Stimulated activated naive B cell treated with anti-CD40 and anti-IgM and Interleukin-4, amounts not matched to agents 10 μg/mL and 1 μg/mL and 100 μg/mL, for 72 hours (primary cell): ENCODE results near the gene BNC2.

Source experiments
- ATAC-seq, 2 donors: fragments of 150-1000 bp; cut with Tn5 transposase; replicated peaks; 2 replicates each; pipeline ENCODE4 v1.10.0; 2021; ENCODE audit warnings: moderate library complexity in 1 of 2
- DNase-seq: peaks from one replicate; pipeline ENCODE4 v3.0.0; 2021
- H3K27ac Mint-ChIP-seq: one replicate; pipeline ENCODE4 v1.8.0; 2022; ENCODE audit warnings: mild to moderate bottlenecking, mixed read lengths
- H3K27me3 Mint-ChIP-seq, 2 donors: one replicate each; pipeline ENCODE4 v1.8.0; 2022; ENCODE audit warnings: mixed read lengths in 2 of 2
- H3K36me3 Mint-ChIP-seq, 2 donors: one replicate each; pipeline ENCODE4 v1.8.0; 2022; ENCODE audit warnings: mixed read lengths in 2 of 2, mild to moderate bottlenecking in 1 of 2
- H3K4me1 Mint-ChIP-seq, 2 donors: one replicate each; pipeline ENCODE4 v1.8.0; 2022; ENCODE audit warnings: mixed read lengths in 2 of 2, mild to moderate bottlenecking in 1 of 2
- H3K4me3 Mint-ChIP-seq, 2 donors: one replicate each; pipeline ENCODE4 v1.8.0; 2022; ENCODE audit warnings: mild to moderate bottlenecking in 2 of 2, mixed read lengths in 2 of 2, moderate library complexity in 1 of 2
- H3K9me3 Mint-ChIP-seq, 2 donors: one replicate each; pipeline ENCODE4 v1.8.0; 2022; ENCODE audit warnings: mixed read lengths in 2 of 2, mild to moderate bottlenecking in 1 of 2

Gene BNC2

DNA sequence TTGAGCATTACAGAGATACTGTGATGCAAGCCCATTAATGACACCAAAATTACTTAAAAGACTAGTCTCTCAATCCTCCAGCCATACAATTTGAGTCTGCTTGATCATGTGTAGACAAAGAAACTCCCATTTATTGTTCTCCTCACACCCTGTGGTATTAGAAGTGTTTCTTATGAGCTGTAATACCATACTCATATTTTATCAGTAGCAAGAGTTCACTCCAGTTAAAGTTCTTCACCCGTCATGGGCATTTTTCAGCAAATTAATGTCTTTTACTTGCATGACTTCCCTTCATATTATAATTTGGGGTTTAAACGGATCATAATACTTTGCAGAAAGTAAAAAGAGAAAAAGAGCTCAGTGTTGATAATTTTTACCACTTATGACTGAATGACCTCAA, 242.9 kb downstream of the BNC2 start:
- no peak overlapping the region for H3K27ac Mint-ChIP-seq
- ATAC-seq: no peak
- H3K9me3 Mint-ChIP-seq: no peaks in the 10 kb centered on the region
- no peaks in the 10 kb centered on the region for H3K4me1 Mint-ChIP-seq
- no peaks in the 10 kb centered on the region for H3K36me3 Mint-ChIP-seq
- no peak overlapping the region for H3K4me3 Mint-ChIP-seq
- no peaks in the 10 kb centered on the region for H3K27me3 Mint-ChIP-seq
- DNase-seq: no peak

- H3K9me3 Mint-ChIP-seq: no peaks in the 10 kb centered on the region
- ATAC-seq (no peak), DNase-seq (no peak)
- H3K4me1 Mint-ChIP-seq: no peaks in the 10 kb centered on the region
- no peak overlapping the region for H3K27ac Mint-ChIP-seq
- no peaks in the 10 kb centered on the region for H3K36me3 Mint-ChIP-seq
- H3K4me3 Mint-ChIP-seq: no peak overlapping the region
- H3K27me3 Mint-ChIP-seq: no peaks in the 10 kb centered on the region
Observed at GRCh38 chr9:16626577-16627130, 243.8 kb downstream of the BNC2 start.

DNA sequence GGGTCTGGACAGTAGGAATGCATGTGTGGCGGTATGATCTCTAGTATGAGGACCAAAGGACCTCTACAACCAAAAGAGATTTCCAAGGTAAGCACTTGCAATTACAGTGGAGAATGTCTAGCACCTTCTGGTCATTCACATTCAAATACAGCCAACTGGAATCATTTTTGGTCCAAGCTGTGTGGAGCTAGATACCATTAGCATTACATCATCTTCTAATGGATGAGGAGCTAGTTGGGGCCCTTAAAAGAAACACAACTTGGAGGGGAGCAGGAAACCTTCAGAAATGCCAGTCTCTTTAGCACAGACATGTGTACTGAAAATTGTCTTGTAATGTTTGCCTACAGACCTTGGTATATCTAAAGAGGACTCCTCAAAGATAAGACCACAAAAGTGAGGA, 244.7 kb downstream of the BNC2 start:
- Mint-ChIP-seq H3K4me1 (no peaks in the 10 kb centered on the region), H3K9me3 (no peaks in the 10 kb centered on the region), H3K36me3 (no peaks in the 10 kb centered on the region), H3K27me3 (no peaks in the 10 kb centered on the region), H3K4me3 (no peak overlapping the region), H3K27ac (no peak overlapping the region)
- DNase-seq: no peak
- ATAC-seq: no peak

- ATAC-seq: no peak
- DNase-seq: no peak
- H3K36me3 Mint-ChIP-seq: no peaks in the 10 kb centered on the region
- no peak overlapping the region for H3K4me3 Mint-ChIP-seq
- H3K27ac Mint-ChIP-seq: no peak overlapping the region
- H3K4me1 Mint-ChIP-seq: no peaks in the 10 kb centered on the region
- H3K27me3 Mint-ChIP-seq: no peaks in the 10 kb centered on the region
- no peaks in the 10 kb centered on the region for H3K9me3 Mint-ChIP-seq
Observed at GRCh38 chr9:16625161-16625631, 245.3 kb downstream of the BNC2 start.

DNA sequence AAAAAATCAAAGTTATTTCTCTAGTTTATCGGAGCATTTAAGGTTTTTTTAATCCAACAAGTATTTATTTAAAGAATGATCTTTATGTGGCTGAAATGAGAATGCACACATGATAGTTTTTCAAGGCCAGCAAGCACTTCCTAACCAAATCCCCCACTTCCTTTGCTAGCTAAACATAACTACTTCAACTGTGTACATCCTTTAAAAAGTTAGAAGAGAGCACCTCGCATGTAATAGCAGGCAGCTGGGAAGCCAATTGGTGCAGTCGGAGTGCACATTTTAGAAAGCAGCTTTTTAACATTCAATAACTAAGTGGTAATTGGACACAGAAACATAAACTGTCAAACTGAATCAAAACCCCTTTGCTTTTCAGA, 245.7 kb downstream of the BNC2 start:
- H3K36me3 Mint-ChIP-seq: no peaks in the 10 kb centered on the region
- no peaks in the 10 kb centered on the region for H3K27me3 Mint-ChIP-seq
- DNase-seq (no peak), ATAC-seq (no peak)
- H3K4me3 Mint-ChIP-seq: no peak overlapping the region
- no peaks in the 10 kb centered on the region for H3K4me1 Mint-ChIP-seq
- H3K9me3 Mint-ChIP-seq: no peaks in the 10 kb centered on the region
- no peak overlapping the region for H3K27ac Mint-ChIP-seq

GRCh38 chr9:16623989-16624743, 246.3 kb downstream of the BNC2 start:
- Mint-ChIP-seq H3K27me3 (no peaks in the 10 kb centered on the region), H3K9me3 (no peaks in the 10 kb centered on the region), H3K4me3 (no peak overlapping the region), H3K27ac (no peak overlapping the region), H3K4me1 (no peaks in the 10 kb centered on the region), H3K36me3 (no peaks in the 10 kb centered on the region)
- ATAC-seq: no peak
- DNase-seq: no peak

DNA sequence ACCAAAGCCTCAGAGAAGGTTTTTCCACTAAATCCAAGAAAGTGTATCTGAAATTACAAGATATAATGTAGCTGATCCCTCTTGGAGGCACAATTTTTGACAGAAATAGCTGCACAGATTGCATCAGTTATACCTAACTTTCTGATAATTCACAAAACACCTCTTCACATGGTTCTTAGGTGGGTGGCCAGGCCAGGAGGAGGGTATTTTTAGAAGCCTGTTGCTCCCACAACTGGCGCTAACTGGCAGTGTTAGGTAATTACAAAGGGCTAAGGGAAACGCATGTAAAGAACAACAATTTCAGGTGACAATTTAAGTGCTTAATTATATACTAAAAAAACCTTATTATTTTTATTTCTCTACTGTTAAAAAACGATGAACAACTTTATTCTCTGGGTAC, 247.9 kb downstream of the BNC2 start:
- Mint-ChIP-seq H3K9me3 (no peaks in the 10 kb centered on the region), H3K27ac (no peak overlapping the region), H3K27me3 (no peaks in the 10 kb centered on the region), H3K36me3 (no peaks in the 10 kb centered on the region), H3K4me3 (no peak overlapping the region), H3K4me1 (no peaks in the 10 kb centered on the region)
- no peak for ATAC-seq
- no peak for DNase-seq

- Mint-ChIP-seq H3K4me1 (no peaks in the 10 kb centered on the region), H3K27ac (no peak overlapping the region), H3K36me3 (no peaks in the 10 kb centered on the region), H3K27me3 (no peaks in the 10 kb centered on the region), H3K4me3 (no peak overlapping the region), H3K9me3 (peaks cover 0 to 1% of the 10 kb centered on the region in 2 donors)
- ATAC-seq (no peak), DNase-seq (no peak)
Observed at GRCh38 chr9:16619914-16620520, 250.5 kb downstream of the BNC2 start.

DNA sequence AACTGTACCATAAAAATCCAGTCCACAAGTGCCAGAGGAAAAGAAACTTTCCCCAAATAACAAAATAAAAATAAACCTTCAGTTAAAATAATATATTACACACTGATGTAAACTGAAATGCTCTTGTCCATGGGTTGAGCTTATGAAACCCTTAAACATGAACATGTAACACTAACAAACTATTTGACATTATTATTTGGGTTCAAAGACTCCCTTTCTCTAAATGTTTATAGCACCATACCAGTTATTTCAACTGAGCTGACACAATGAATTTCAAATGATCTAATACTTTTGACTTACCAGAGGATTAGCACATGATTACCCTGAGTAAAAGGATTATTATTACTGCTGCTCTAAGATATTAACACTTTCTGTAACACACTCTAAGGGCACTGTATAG, 251.1 kb downstream of the BNC2 start:
- H3K27ac Mint-ChIP-seq: no peak overlapping the region
- no peaks in the 10 kb centered on the region for H3K36me3 Mint-ChIP-seq
- H3K9me3 Mint-ChIP-seq: peaks cover 0 to 1% of the 10 kb centered on the region in 2 donors
- DNase-seq (no peak), ATAC-seq (no peak)
- H3K4me3 Mint-ChIP-seq: no peak overlapping the region
- H3K27me3 Mint-ChIP-seq: no peaks in the 10 kb centered on the region
- no peaks in the 10 kb centered on the region for H3K4me1 Mint-ChIP-seq

GRCh38 chr9:16618524-16618923, 251.9 kb downstream of the BNC2 start:
- Mint-ChIP-seq H3K27me3 (no peaks in the 10 kb centered on the region), H3K36me3 (no peaks in the 10 kb centered on the region), H3K4me3 (no peak overlapping the region), H3K9me3 (peaks cover 0 to 1% of the 10 kb centered on the region in 2 donors), H3K4me1 (no peaks in the 10 kb centered on the region), H3K27ac (no peak overlapping the region)
- ATAC-seq (no peak), DNase-seq (no peak)

GRCh38 chr9:16616686-16617085, 253.8 kb downstream of the BNC2 start:
- no peak for DNase-seq
- no peak for ATAC-seq
- peaks cover 0 to 1% of the 10 kb centered on the region in 2 donors for H3K9me3 Mint-ChIP-seq
- no peaks in the 10 kb centered on the region for H3K36me3 Mint-ChIP-seq
- H3K4me1 Mint-ChIP-seq: no peaks in the 10 kb centered on the region
- no peak overlapping the region for H3K27ac Mint-ChIP-seq
- no peaks in the 10 kb centered on the region for H3K27me3 Mint-ChIP-seq
- H3K4me3 Mint-ChIP-seq: no peak overlapping the region

DNA sequence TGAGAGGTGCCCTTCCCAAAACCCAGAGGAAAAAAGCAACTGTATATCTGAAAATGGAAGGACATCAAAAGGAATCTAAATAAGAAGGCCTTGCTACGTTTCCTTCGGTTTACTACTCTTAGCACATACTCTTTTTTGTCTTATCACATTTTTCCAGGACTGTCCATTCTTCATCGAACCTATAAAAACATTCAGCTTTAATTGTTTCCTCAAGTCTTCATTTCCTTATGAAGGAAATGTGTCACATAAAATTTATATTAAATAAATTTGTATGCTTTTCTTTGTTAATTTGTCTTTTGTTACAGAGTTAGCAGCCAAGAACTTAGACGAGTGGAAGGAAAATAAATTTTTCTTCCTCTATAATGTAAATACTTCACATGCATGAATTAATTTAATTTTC, 255.0 kb downstream of the BNC2 start:
- Mint-ChIP-seq H3K27ac (no peak overlapping the region), H3K9me3 (peaks cover 0 to 1% of the 10 kb centered on the region in 2 donors)

GRCh38 chr9:16613605-16614004, 256.9 kb downstream of the BNC2 start:
- no peak overlapping the region for H3K4me3 Mint-ChIP-seq
- no peak for ATAC-seq
- H3K9me3 Mint-ChIP-seq: peaks cover 0 to 1% of the 10 kb centered on the region in 2 donors
- no peak overlapping the region for H3K27ac Mint-ChIP-seq
- no peaks in the 10 kb centered on the region for H3K36me3 Mint-ChIP-seq
- DNase-seq: no peak
- H3K27me3 Mint-ChIP-seq: no peaks in the 10 kb centered on the region
- H3K4me1 Mint-ChIP-seq: no peaks in the 10 kb centered on the region

More for the DNA sequence above, 255.0 kb downstream of the BNC2 start:
- Mint-ChIP-seq H3K27me3 (no peaks in the 10 kb centered on the region), H3K4me1 (no peaks in the 10 kb centered on the region), H3K36me3 (no peaks in the 10 kb centered on the region), H3K4me3 (no peak overlapping the region)
- DNase-seq (no peak), ATAC-seq (no peak)

DNA sequence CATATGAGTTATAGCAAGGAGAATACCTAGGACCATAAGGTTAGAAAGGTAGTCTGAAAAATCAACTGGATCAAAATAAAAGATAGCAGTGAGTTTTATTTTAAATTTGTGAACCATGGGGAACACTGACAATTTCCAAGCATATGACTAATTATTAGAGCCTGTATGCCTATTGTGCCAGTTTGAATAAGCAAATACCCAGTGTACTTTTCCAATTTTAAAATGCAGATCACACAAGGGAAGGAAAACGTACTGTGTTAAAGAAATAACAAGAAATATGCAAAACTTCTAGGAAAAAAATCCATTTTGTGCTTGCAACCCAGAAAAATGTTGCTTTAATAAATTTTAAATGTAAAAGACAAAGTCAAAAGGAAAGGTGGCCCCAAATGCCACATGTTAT, 257.4 kb downstream of the BNC2 start:
- Mint-ChIP-seq H3K36me3 (no peaks in the 10 kb centered on the region), H3K27me3 (no peaks in the 10 kb centered on the region), H3K4me1 (no peaks in the 10 kb centered on the region), H3K27ac (no peak overlapping the region), H3K9me3 (peaks cover 0 to 1% of the 10 kb centered on the region in 2 donors), H3K4me3 (no peak overlapping the region)
- no peak for DNase-seq
- no peak for ATAC-seq

DNA sequence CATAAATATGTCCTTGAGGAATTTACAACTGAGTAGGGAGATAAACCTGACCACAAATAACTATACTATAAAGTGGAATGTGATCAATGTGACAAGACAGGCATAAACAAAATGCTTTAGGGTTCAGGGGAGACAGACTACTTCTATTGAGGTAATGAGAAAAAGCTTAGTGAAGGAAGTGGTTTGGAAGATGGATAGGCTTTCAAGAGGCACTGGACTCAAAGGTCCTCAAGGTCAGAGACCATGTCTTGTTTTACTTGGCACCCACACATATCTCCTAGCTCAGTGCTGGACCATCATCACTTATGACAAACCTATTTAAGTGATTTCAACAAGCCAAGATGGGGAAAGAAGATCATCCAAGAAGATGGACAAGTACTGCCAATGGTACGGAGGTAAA, 257.8 kb downstream of the BNC2 start:
- Mint-ChIP-seq H3K27me3 (no peaks in the 10 kb centered on the region), H3K4me3 (no peak overlapping the region), H3K4me1 (no peaks in the 10 kb centered on the region), H3K27ac (no peak overlapping the region), H3K9me3 (peaks cover 0 to 1% of the 10 kb centered on the region in 2 donors), H3K36me3 (no peaks in the 10 kb centered on the region)
- no peak for DNase-seq
- no peak for ATAC-seq
